Right atrium auricular region (tissue), 2 donors: ENCODE measurements around the gene MCM9. TPM values are rescaled to one million over a fixed set of nuclear protein-coding genes. Genes with fewer than 3 reads are reported as not detected.

Experiments
- DNase-seq: peaks from one replicate; pipeline ENCODE4 v3.0.0-alpha.2; 2019; ENCODE audit warnings: low spot score
- H3K27ac ChIP-seq, 2 donors: fragments of 200-600 bp; sonication (generic); 1 replicate in 1 of 2; 2 replicates in 1 of 2; pipeline ENCODE4 v1.5.1; 2016 to 2019
- H3K27me3 ChIP-seq, 2 donors: fragments of 200-600 bp; sonication (generic); one replicate each; pipeline versions ENCODE4 v1.5.1 to v1.6.0; 2017 to 2019
- H3K36me3 ChIP-seq: fragments of 200-600 bp; sonication (generic); one replicate; pipeline ENCODE4 v1.5.1; 2016
- H3K4me1 ChIP-seq, 2 donors: fragments of 200-600 bp; sonication (generic); one replicate each; pipeline versions ENCODE4 v1.5.1 to v1.6.0; 2017 to 2019
- H3K4me3 ChIP-seq, 2 donors: fragments of 200-600 bp; sonication (generic); 1 replicate in 1 of 2; 2 replicates in 1 of 2; pipeline ENCODE4 v1.5.1; 2017 to 2019; ENCODE audit warnings: mild to moderate bottlenecking in 1 of 2, moderate library complexity in 1 of 2
- H3K9me3 ChIP-seq, 2 donors: fragments of 200-600 bp; sonication (generic); one replicate each; pipeline ENCODE4 v1.5.1; 2019
- CTCF ChIP-seq, 2 donors: fragments of 200-600 bp; sonication (generic); IDR thresholded peaks; one replicate each; pipeline ENCODE4 v1.5.1; 2019; ENCODE audit warnings: antibody characterized with exemption in 2 of 2
- total RNA-seq, 2 donors: library from RNA; depleted of rRNA; stranded (reverse); fragments of >200 nt; gene quantifications; one replicate each; pipeline ENCODE4 v1.1.0, GENCODE V29; 2016

MCM9 gene
- total RNA-seq, 2 donors from 2014 or later: 5.7 to 7.9 TPM

- DNase-seq: no peak
- TF ChIP-seq CTCF (IDR thresholded peaks at IDR 0.05): no peak
- Histone ChIP-seq H3K4me1 (peaks cover 0 to 10% of the 10 kb centered on the region in 2 donors), H3K9me3 (no peaks in the 10 kb centered on the region), H3K36me3 (no peaks in the 10 kb centered on the region), H3K27ac (no peak overlapping the region), H3K4me3 (no peak overlapping the region), H3K27me3 (no peaks in the 10 kb centered on the region)
These were observed 52.5 kb downstream of the MCM9 start for GRCh38 chr6:118882314-118882905.

- no peak for DNase-seq
- Histone ChIP-seq H3K4me3 (no peak overlapping the region), H3K4me1 (peaks cover 0 to 10% of the 10 kb centered on the region in 2 donors), H3K27me3 (no peaks in the 10 kb centered on the region), H3K27ac (no peak overlapping the region), H3K36me3 (no peaks in the 10 kb centered on the region), H3K9me3 (no peaks in the 10 kb centered on the region)
- TF ChIP-seq CTCF (IDR thresholded peaks at IDR 0.05): no peak
These were observed 53.3 kb downstream of the MCM9 start for GRCh38 chr6:118881440-118882313.

- Histone ChIP-seq H3K27ac (no peak overlapping the region), H3K27me3 (no peaks in the 10 kb centered on the region), H3K36me3 (no peaks in the 10 kb centered on the region), H3K4me1 (peaks cover 0 to 10% of the 10 kb centered on the region in 2 donors), H3K4me3 (no peak overlapping the region), H3K9me3 (no peaks in the 10 kb centered on the region)
- no peak for TF ChIP-seq CTCF (IDR thresholded peaks at IDR 0.05)
- DNase-seq: no peak
These were observed 57.2 kb downstream of the MCM9 start for GRCh38 chr6:118877806-118878205.

- H3K4me3 ChIP-seq: no peak overlapping the region
- no peaks in the 10 kb centered on the region for H3K9me3 ChIP-seq
- peaks cover 0 to 6% of the 10 kb centered on the region in 2 donors for H3K4me1 ChIP-seq
- no peaks in the 10 kb centered on the region for H3K36me3 ChIP-seq
- no peak for TF ChIP-seq CTCF (IDR thresholded peaks at IDR 0.05)
- H3K27me3 ChIP-seq: no peaks in the 10 kb centered on the region
- no peak overlapping the region for H3K27ac ChIP-seq
- DNase-seq: no peak
These were observed 58.1 kb downstream of the MCM9 start for GRCh38 chr6:118876814-118877213.

- DNase-seq: no peak
- TF ChIP-seq CTCF (IDR thresholded peaks at IDR 0.05): no peak
- H3K4me1 ChIP-seq: peaks cover 0 to under 1% of the 10 kb centered on the region in 2 donors
- no peaks in the 10 kb centered on the region for H3K9me3 ChIP-seq
- no peak overlapping the region for H3K4me3 ChIP-seq
- H3K27me3 ChIP-seq: no peaks in the 10 kb centered on the region
- no peaks in the 10 kb centered on the region for H3K36me3 ChIP-seq
- no peak overlapping the region for H3K27ac ChIP-seq
These were observed 58.8 kb downstream of the MCM9 start for GRCh38 chr6:118876198-118876597.
